Sigmoid colon (tissue), 7 donors: ENCODE measurements around the gene DUSP14. TPM values are rescaled to one million over a fixed set of nuclear protein-coding genes. Genes with fewer than 3 reads are reported as not detected.

Experiments used
- DNase-seq: peaks from one replicate; pipeline ENCODE4 v3.0.0-alpha.2; 2019
- H3K27ac ChIP-seq, 4 donors: fragments of 200-600 bp; sonication (generic); one replicate each; pipeline ENCODE4 v1.5.1; 2016 to 2019; ENCODE audit warnings: mild to moderate bottlenecking in 1 of 4
- H3K27me3 ChIP-seq, 3 donors: fragments of 200-600 bp; sonication (generic); one replicate each; pipeline ENCODE4 v1.5.1; 2019; ENCODE audit warnings: mild to moderate bottlenecking in 1 of 3
- H3K36me3 ChIP-seq, 4 donors: fragments of 200-600 bp; sonication (generic); one replicate each; pipeline ENCODE4 v1.5.1; 2016 to 2019
- H3K4me1 ChIP-seq, 4 donors: fragments of 200-600 bp; sonication (generic); one replicate each; pipeline ENCODE4 v1.5.1; 2017 to 2019
- H3K4me3 ChIP-seq, 4 donors: fragments of 200-600 bp; sonication (generic); one replicate each; pipeline ENCODE4 v1.5.1; 2017 to 2019; ENCODE audit warnings: mild to moderate bottlenecking in 2 of 4, moderate library complexity in 1 of 4
- H3K9me3 ChIP-seq, 4 donors: fragments of 200-600 bp in 3 of 4; sonication (generic) in 3 of 4; one replicate each; pipeline versions ENCODE4 v1.5.1 to v1.6.1; 2013 to 2019
- CTCF ChIP-seq, 4 experiments: fragments of 450-650 bp in 3 of 4; fragments of 200-600 bp in 1 of 4; IDR thresholded peaks; one replicate each; pipeline ENCODE4 v1.5.1; 2016 to 2019; ENCODE audit warnings: antibody characterized with exemption in 4 of 4, mild to moderate bottlenecking in 3 of 4, moderate library complexity in 2 of 4
- EP300 ChIP-seq, 4 donors: sonication (generic); formaldehyde crosslinking; IDR thresholded peaks; one replicate each; pipeline ENCODE4 v1.6.1; 2017; ENCODE audit warnings: antibody characterized with exemption in 4 of 4
- POLR2A ChIP-seq, 2 donors: fragments of 450-650 bp; IDR thresholded peaks; one replicate each; pipeline ENCODE4 v1.6.1; 2016; ENCODE audit warnings: antibody characterized with exemption in 2 of 2, mild to moderate bottlenecking in 2 of 2, moderate library complexity in 2 of 2
- POLR2AphosphoS5 ChIP-seq, 4 donors: sonication (generic); formaldehyde crosslinking; IDR thresholded peaks; one replicate each; pipeline ENCODE4 v1.6.1; 2017; ENCODE audit warnings: antibody characterized with exemption in 4 of 4
- WGBS, 2 donors: extraction: QIAGEN DNeasy Blood & Tissue Kit; methylation state at CpG; one replicate each; pipeline ENCODE4 v1.1.7; 2013; 5-methylcytosine and 5-hydroxymethylcytosine counted together
- intact Hi-C: fragments of 100-400 bp; cut with DNase I; formaldehyde crosslinking; loops from one replicate; pipeline ENCODE4 v1.15.1; 2023
- polyA plus RNA-seq, 3 donors: library from polyadenylated mRNA; stranded (reverse); fragments of 200-250 nt; gene quantifications; one replicate each; pipeline ENCODE4 v1.2.3, GENCODE V29; 2013
- total RNA-seq, 4 donors: library from RNA; depleted of rRNA; stranded (reverse); fragments of >200 nt; gene quantifications; one replicate each; pipeline ENCODE4 v1.1.0, GENCODE V29; 2016
- donor health status: healthy with polysubstance abuse.
- donor health status: Bipolar disorder and iron deficiency.
- donor health status: healthy.

Gene DUSP14
- total and polyA plus RNA-seq, 7 donors = 1.2 to 25.2 (median 18.5) TPM

GRCh38 chr17:37557482-37557881 lies 67.8 kb downstream of the DUSP14 start:
- H3K4me1 ChIP-seq = no peaks in the 10 kb centered on the region
- no peak for DNase-seq
- no peak overlapping the region for H3K27ac ChIP-seq
- TF ChIP-seq CTCF (IDR thresholded peaks at IDR 0.05) = no peak
- no peak for TF ChIP-seq EP300 (IDR thresholded peaks at IDR 0.05)
- no peak for TF ChIP-seq POLR2AphosphoS5 (IDR thresholded peaks at IDR 0.05)
- no peak for TF ChIP-seq POLR2A (IDR thresholded peaks at IDR 0.05)
- no peaks in the 10 kb centered on the region for H3K27me3 ChIP-seq
- H3K36me3 ChIP-seq = peaks cover 11 to 76% (median 32%) of the 10 kb centered on the region in 4 donors
- WGBS, 2 donors = 98% methylated on average over 2 of the region's 2 CpGs
- intact Hi-C loops = no loop called here
- H3K4me3 ChIP-seq = no peak overlapping the region
- H3K9me3 ChIP-seq = no peaks in the 10 kb centered on the region

- no peaks in the 10 kb centered on the region for H3K9me3 ChIP-seq
- H3K4me1 ChIP-seq = no peaks in the 10 kb centered on the region
- intact Hi-C loops = no loop called here
- WGBS, 2 donors = 91 to 95% methylated on average over 2 of the region's 2 CpGs
- no peaks in the 10 kb centered on the region for H3K27me3 ChIP-seq
- H3K36me3 ChIP-seq = peaks cover 8 to 72% (median 30%) of the 10 kb centered on the region in 4 donors
- TF ChIP-seq POLR2A (IDR thresholded peaks at IDR 0.05) (no peak), CTCF (IDR thresholded peaks at IDR 0.05) (no peak), POLR2AphosphoS5 (IDR thresholded peaks at IDR 0.05) (no peak), EP300 (IDR thresholded peaks at IDR 0.05) (no peak)
- DNase-seq = no peak
- H3K27ac ChIP-seq = no peak overlapping the region
- H3K4me3 ChIP-seq = no peak overlapping the region
Measured at GRCh38 chr17:37558299-37558698, 68.6 kb downstream of the DUSP14 start.

- no peak overlapping the region for H3K4me3 ChIP-seq
- 92 to 94% methylated on average over 5 of the region's 5 CpGs for WGBS, 2 donors
- no peak overlapping the region for H3K27ac ChIP-seq
- DNase-seq = no peak
- no peak for TF ChIP-seq POLR2A (IDR thresholded peaks at IDR 0.05)
- TF ChIP-seq POLR2AphosphoS5 (IDR thresholded peaks at IDR 0.05) = no peak
- no peak for TF ChIP-seq CTCF (IDR thresholded peaks at IDR 0.05)
- TF ChIP-seq EP300 (IDR thresholded peaks at IDR 0.05) = no peak
- no peaks in the 10 kb centered on the region for H3K9me3 ChIP-seq
- H3K36me3 ChIP-seq = peaks cover 10 to 83% (median 29%) of the 10 kb centered on the region in 4 donors
- intact Hi-C loops = no loop called here
- no peaks in the 10 kb centered on the region for H3K27me3 ChIP-seq
- no peaks in the 10 kb centered on the region for H3K4me1 ChIP-seq
Measured at GRCh38 chr17:37562016-37562745, 72.5 kb downstream of the DUSP14 start.

Other genes starting within 250 kb of the DUSP14 start
- gene C17orf78, start 113.9 kb upstream of the DUSP14 start, total RNA-seq = not detected
- gene C17orf78, start 113.9 kb upstream of the DUSP14 start, polyA plus RNA-seq = not detected
- 10 to 100 TPM; 21.1 to 38.9 (median 28.9) TPM for gene ACACA, start 83.1 kb upstream of the DUSP14 start, total RNA-seq
- gene ACACA, start 83.1 kb upstream of the DUSP14 start, polyA plus RNA-seq = 10 to 100 TPM; 10.8 to 34.9 (median 18.0) TPM
- 10 to 100 TPM; 15.0 to 22.7 (median 20.3) TPM for gene TADA2A, start 83.0 kb upstream of the DUSP14 start, total RNA-seq
- 1 to 10 TPM; 7.2 to 9.9 (median 8.4) TPM for gene TADA2A, start 83.0 kb upstream of the DUSP14 start, polyA plus RNA-seq
- gene SYNRG, start 119.5 kb downstream of the DUSP14 start, total RNA-seq = 10 to 100 TPM; 16.8 to 26.0 (median 20.1) TPM
- 10 to 100 TPM in 1 of 3 donors, 1 to 10 TPM in 2; 7.4 to 20.5 (median 8.4) TPM for gene SYNRG, start 119.5 kb downstream of the DUSP14 start, polyA plus RNA-seq
- gene DDX52, start 153.6 kb downstream of the DUSP14 start, total RNA-seq = 10 to 100 TPM; 16.5 to 21.2 (median 19.2) TPM
- 10 to 100 TPM in 1 of 3 donors, 1 to 10 TPM in 2; 7.6 to 15.2 (median 7.8) TPM for gene DDX52, start 153.6 kb downstream of the DUSP14 start, polyA plus RNA-seq